GM19395 (cell line): ENCODE results near the gene CTDSPL2.
"Not testable (repeated sequence)": the region's sequence is repeated elsewhere in the genome, so short reads cannot be mapped to it uniquely, and the experiment has no call there.

Experiments used
- ATAC-seq: cut with Tn5 transposase; IDR thresholded peaks from one replicate; pipeline ENCODE4 v1.9.1; 2021; ENCODE audit warnings: mild to moderate bottlenecking, moderate library complexity; ENCODE audit not compliant: unreplicated experiment

Gene CTDSPL2

GRCh38 chr15:44536962-44537734 lies 109.7 kb downstream of the CTDSPL2 start, which contains the start of gene EIF3J:
Gene EIF3J (plus strand): TSS chr15:44537147. CDS start chr15:44537195, 48 bp downstream.
- ATAC-seq: peak; percentile 83

- no peak for ATAC-seq
Measured at GRCh38 chr15:44537735-44538240, 110.4 kb downstream of the CTDSPL2 start.

GRCh38 chr15:44541282-44541958 lies 114.0 kb downstream of the CTDSPL2 start:
- ATAC-seq: no peak

- no peak for ATAC-seq
Measured at GRCh38 chr15:44542596-44542995, 115.2 kb downstream of the CTDSPL2 start.

- ATAC-seq: not testable (repeated sequence)
Measured at GRCh38 chr15:44544745-44545144, 117.3 kb downstream of the CTDSPL2 start.

GRCh38 chr15:44545913-44546802 lies 118.7 kb downstream of the CTDSPL2 start:
- ATAC-seq: peak; percentile 87

- not testable (repeated sequence) for ATAC-seq
Measured at GRCh38 chr15:44549152-44549551, 121.7 kb downstream of the CTDSPL2 start.

- ATAC-seq: no peak
Measured at GRCh38 chr15:44550256-44550655, 122.8 kb downstream of the CTDSPL2 start.

- no peak for ATAC-seq
Measured at GRCh38 chr15:44550734-44551133, 123.3 kb downstream of the CTDSPL2 start.

- no peak for ATAC-seq
Measured at GRCh38 chr15:44554934-44555723, 127.7 kb downstream of the CTDSPL2 start.

GRCh38 chr15:44560926-44561325 lies 133.5 kb downstream of the CTDSPL2 start:
- ATAC-seq: not testable (repeated sequence)

GRCh38 chr15:44565387-44566154 lies 138.1 kb downstream of the CTDSPL2 start:
- no peak for ATAC-seq

GRCh38 chr15:44566155-44566540 lies 138.7 kb downstream of the CTDSPL2 start:
- no peak for ATAC-seq

- no peak for ATAC-seq
Measured at GRCh38 chr15:44568338-44568737, 140.9 kb downstream of the CTDSPL2 start.

GRCh38 chr15:44569316-44569715 lies 141.9 kb downstream of the CTDSPL2 start:
- no peak for ATAC-seq

- no peak for ATAC-seq
Measured at GRCh38 chr15:44570361-44570760, 142.9 kb downstream of the CTDSPL2 start.

GRCh38 chr15:44573386-44573785 lies 146.0 kb downstream of the CTDSPL2 start:
- ATAC-seq: no peak

- no peak for ATAC-seq
Measured at GRCh38 chr15:44574734-44575133, 147.3 kb downstream of the CTDSPL2 start.
